Measurements from ENCODE around the gene ATXN1L. TPM values are rescaled to one million over a fixed set of nuclear protein-coding genes. Genes with fewer than 3 reads are reported as not detected.

Gene ATXN1L
- total and polyA plus RNA-seq, 8 donors, result 4.2 to 33.4 (median 9.3) TPM

- TF ChIP-seq CTCF (IDR thresholded peaks at IDR 0.05) (no peak), POLR2AphosphoS5 (IDR thresholded peaks at IDR 0.05) (no peak), POLR2A (IDR thresholded peaks at IDR 0.05) (no peak)
- no peak for DNase-seq
- H3K27ac ChIP-seq, result no peak overlapping the region
- no peak overlapping the region for H3K4me3 ChIP-seq
- intact Hi-C loops (cut with DNase I; ENCODE audit: low total_unique reads), result no loop called here
- H3K36me3 ChIP-seq, result no peaks in the 10 kb centered on the region
- no peaks in the 10 kb centered on the region for H3K9me3 ChIP-seq
- H3K27me3 ChIP-seq, result no peaks in the 10 kb centered on the region
- no peaks in the 10 kb centered on the region for H3K4me1 ChIP-seq
- WGBS, 5 donors, result 45 to 65% (median 55%) methylated on average over 3 of the region's 3 CpGs
Observed at GRCh38 chr16:71837150-71837549, 8.6 kb upstream of the ATXN1L start.

- DNase-seq, result no peak
- Histone ChIP-seq H3K27me3 (no peaks in the 10 kb centered on the region), H3K36me3 (no peaks in the 10 kb centered on the region), H3K4me1 (peaks cover 0 to 2% (median 1%) of the 10 kb centered on the region in 4 donors), H3K27ac (no peak overlapping the region), H3K4me3 (no peak overlapping the region), H3K9me3 (no peaks in the 10 kb centered on the region)
- TF ChIP-seq POLR2A (IDR thresholded peaks at IDR 0.05) (no peak), CTCF (IDR thresholded peaks at IDR 0.05) (no peak), POLR2AphosphoS5 (IDR thresholded peaks at IDR 0.05) (no peak), EP300 (IDR thresholded peaks at IDR 0.05) (no peak)
- intact Hi-C loops (cut with DNase I; ENCODE audit: low total_unique reads), result no loop called here
- WGBS, 5 donors, result 63 to 81% (median 69%) methylated on average over 7 of the region's 7 CpGs
Observed at GRCh38 chr16:71840052-71840451, 5.7 kb upstream of the ATXN1L start.

- Histone ChIP-seq H3K9me3 (no peaks in the 10 kb centered on the region), H3K27ac (peak overlapping the region in 1 of 5 donors; percentile 14), H3K4me1 (peaks cover 3 to 25% (median 23%) of the 10 kb centered on the region in 4 donors), H3K36me3 (peaks cover 4 to 9% (median 9%) of the 10 kb centered on the region in 4 donors), H3K27me3 (no peaks in the 10 kb centered on the region), H3K4me3 (no peak overlapping the region)
- DNase-seq, result no peak
- WGBS, 5 donors, result 57 to 67% (median 60%) methylated on average over 2 of the region's 2 CpGs
- TF ChIP-seq EP300 (IDR thresholded peaks at IDR 0.05), result no peak
- no peak for TF ChIP-seq CTCF (IDR thresholded peaks at IDR 0.05)
- TF ChIP-seq POLR2A (IDR thresholded peaks at IDR 0.05), result no peak
- TF ChIP-seq POLR2AphosphoS5 (IDR thresholded peaks at IDR 0.05), result no peak
- intact Hi-C loops (cut with DNase I; ENCODE audit: low total_unique reads), result no loop called here
Observed at GRCh38 chr16:71843572-71843971, 2.2 kb upstream of the ATXN1L start.

- peaks cover 32 to 38% (median 37%) of the 10 kb centered on the region in 4 donors for H3K36me3 ChIP-seq
- peak in 1 of 2 donors; percentile 68 for DNase-seq
- intact Hi-C loops (cut with DNase I; ENCODE audit: low total_unique reads), result no loop called here
Observed at GRCh38 chr16:71846431-71846830, 655 bp downstream of the ATXN1L start.

More at GRCh38 chr16:71846431-71846830, 655 bp downstream of the ATXN1L start:
- H3K27me3 ChIP-seq, result no peaks in the 10 kb centered on the region
- H3K27ac ChIP-seq, result peak overlapping the region; percentile 88 to 96 (median 92)
- H3K9me3 ChIP-seq, result no peaks in the 10 kb centered on the region
- WGBS, 5 donors, result 0 to 1% (median 1%) methylated on average over 13 to 20 of the region's 20 CpGs
- TF ChIP-seq CTCF (IDR thresholded peaks at IDR 0.05), result no peak
- no peak for TF ChIP-seq POLR2A (IDR thresholded peaks at IDR 0.05)
- TF ChIP-seq POLR2AphosphoS5 (IDR thresholded peaks at IDR 0.05), result no peak
- TF ChIP-seq EP300 (IDR thresholded peaks at IDR 0.05), result no peak
- peak overlapping the region; percentile 97 to 100 (median 99) for H3K4me3 ChIP-seq
- peaks cover 3 to 25% (median 23%) of the 10 kb centered on the region in 4 donors for H3K4me1 ChIP-seq
